Ishikawa (cell line): Measurements from ENCODE around the gene ULBP2.

Source experiments
- CEBPB ChIP-seq: IDR thresholded peaks from 2 replicates; pipeline ENCODE4 v1.6.1; 2012
- CREB1 ChIP-seq: IDR thresholded peaks from 2 replicates; pipeline ENCODE4 v1.6.1; 2012; ENCODE audit warnings: low read depth
- EGR1 ChIP-seq: IDR thresholded peaks from 2 replicates; pipeline ENCODE4 v1.6.1; 2012
- EP300 ChIP-seq: IDR thresholded peaks from 2 replicates; pipeline ENCODE4 v1.6.1; 2012; ENCODE audit warnings: borderline replicate concordance
- FOXM1 ChIP-seq: IDR thresholded peaks from 2 replicates; pipeline ENCODE4 v1.6.1; 2012; ENCODE audit warnings: low read depth, borderline replicate concordance
- MAX ChIP-seq: IDR thresholded peaks from 2 replicates; pipeline ENCODE4 v1.6.1; 2012
- NFIC ChIP-seq: IDR thresholded peaks from 2 replicates; pipeline ENCODE4 v1.6.1; 2012
- RAD21 ChIP-seq: IDR thresholded peaks from 2 replicates; pipeline ENCODE4 v1.6.1; 2012; ENCODE audit warnings: low read depth
- REST ChIP-seq: IDR thresholded peaks from 2 replicates; pipeline ENCODE4 v1.6.1; 2012; ENCODE audit warnings: low read depth, mild to moderate bottlenecking
- TAF1 ChIP-seq: IDR thresholded peaks from 2 replicates; pipeline ENCODE4 v1.6.1; 2012; ENCODE audit warnings: low read depth, mild to moderate bottlenecking
- TCF12 ChIP-seq: IDR thresholded peaks from 2 replicates; pipeline ENCODE4 v1.6.1; 2012; ENCODE audit warnings: low read depth
- TEAD4 ChIP-seq: IDR thresholded peaks from 2 replicates; pipeline ENCODE4 v1.6.1; 2012
- YY1 ChIP-seq: IDR thresholded peaks from 2 replicates; pipeline ENCODE4 v1.6.1; 2012; ENCODE audit warnings: low read depth
- ZBTB7A ChIP-seq: IDR thresholded peaks from 2 replicates; pipeline ENCODE4 v1.6.1; 2012; ENCODE audit warnings: low read depth
- TF ChIP-seq, protein P1 (sequence below): IDR thresholded peaks from 2 replicates; pipeline ENCODE4 v1.6.1; 2012

Gene ULBP2

GRCh38 chr6:149925974-149926777 lies 15.6 kb upstream of the ULBP2 start:
- 0 out of 2 replicates have a peak, but pooled peaks have one; percentile 24 for TF ChIP-seq YY1
- TF ChIP-seq TAF1, result 0 out of 2 replicates have a peak, but pooled peaks have one; percentile 22
- TF ChIP-seq RAD21, result peak; percentile 98
- TF ChIP-seq EGR1, result no peak
- peak; percentile 45 for TF ChIP-seq TEAD4

- TF ChIP-seq ZBTB7A (no peak), RAD21 (peak; percentile 37; the same call in 1 of the 2 replicates)
Observed at GRCh38 chr6:149929422-149929821, 12.4 kb upstream of the ULBP2 start.

GRCh38 chr6:149931501-149931900 lies 10.3 kb upstream of the ULBP2 start:
- TF ChIP-seq EGR1, result no peak
- no peak for TF ChIP-seq EP300
- TF ChIP-seq CREB1, result no peak
- no peak for TF ChIP-seq NFIC
- no peak for TF ChIP-seq REST
- TF ChIP-seq FOXM1, result no peak
- no peak for TF ChIP-seq TCF12
- TF ChIP-seq ZBTB7A, result no peak
- no peak for TF ChIP-seq MAX
- TF ChIP-seq YY1, result no peak
- TF ChIP-seq TEAD4, result no peak
- no peak for TF ChIP-seq RAD21
- no peak for TF ChIP-seq TAF1
- TF ChIP-seq CEBPB, result no peak
- TF ChIP-seq, protein P1, sequence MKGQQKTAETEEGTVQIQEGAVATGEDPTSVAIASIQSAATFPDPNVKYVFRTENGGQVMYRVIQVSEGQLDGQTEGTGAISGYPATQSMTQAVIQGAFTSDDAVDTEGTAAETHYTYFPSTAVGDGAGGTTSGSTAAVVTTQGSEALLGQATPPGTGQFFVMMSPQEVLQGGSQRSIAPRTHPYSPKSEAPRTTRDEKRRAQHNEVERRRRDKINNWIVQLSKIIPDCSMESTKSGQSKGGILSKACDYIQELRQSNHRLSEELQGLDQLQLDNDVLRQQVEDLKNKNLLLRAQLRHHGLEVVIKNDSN, result no peak

DNA sequence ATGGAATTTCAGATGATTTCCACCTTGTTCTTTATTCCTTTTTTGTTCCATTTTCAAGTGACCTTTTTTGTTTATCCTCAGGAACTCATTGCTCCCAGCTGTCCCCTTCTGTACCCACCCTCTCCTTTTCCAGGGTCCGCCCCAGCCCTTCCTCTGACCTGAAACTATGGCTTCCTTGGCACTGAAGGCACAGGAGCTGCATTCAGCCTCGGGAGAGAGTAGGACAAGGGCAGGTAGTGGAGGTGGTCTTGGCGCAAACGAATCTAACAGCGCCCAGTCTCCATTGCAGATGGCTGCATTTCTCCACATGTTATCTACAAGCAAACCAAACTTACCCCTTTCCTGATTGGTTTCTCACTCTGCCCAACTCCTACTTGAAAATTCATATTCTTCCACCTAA lies 8.8 kb upstream of the ULBP2 start:
- no peak for TF ChIP-seq RAD21
- no peak for TF ChIP-seq EP300
- no peak for TF ChIP-seq TCF12
- TF ChIP-seq FOXM1, result no peak
- TF ChIP-seq CEBPB, result no peak

- no peak for TF ChIP-seq NFIC
- TF ChIP-seq FOXM1, result no peak
Observed at GRCh38 chr6:149933461-149933860, 8.4 kb upstream of the ULBP2 start.

GRCh38 chr6:149934249-149935156 lies 7.3 kb upstream of the ULBP2 start:
- peak; percentile 87 for TF ChIP-seq RAD21
- TF ChIP-seq TEAD4, result 0 out of 2 replicates have a peak, but pooled peaks have one; percentile 10
- TF ChIP-seq CREB1, result peak; percentile 90
- no peak for TF ChIP-seq EGR1

- TF ChIP-seq NFIC, result no peak
- no peak for TF ChIP-seq REST
- no peak for TF ChIP-seq ZBTB7A
- TF ChIP-seq, protein P1, result no peak
- no peak for TF ChIP-seq EGR1
- no peak for TF ChIP-seq RAD21
- no peak for TF ChIP-seq TEAD4
- no peak for TF ChIP-seq TCF12
- no peak for TF ChIP-seq FOXM1
- no peak for TF ChIP-seq CEBPB
- TF ChIP-seq CREB1, result no peak
- TF ChIP-seq MAX, result no peak
- no peak for TF ChIP-seq EP300
- no peak for TF ChIP-seq YY1
- TF ChIP-seq TAF1, result no peak
Observed at GRCh38 chr6:149935246-149935645, 6.6 kb upstream of the ULBP2 start.
